Measurements from ENCODE around the gene HHIP.

DNA sequence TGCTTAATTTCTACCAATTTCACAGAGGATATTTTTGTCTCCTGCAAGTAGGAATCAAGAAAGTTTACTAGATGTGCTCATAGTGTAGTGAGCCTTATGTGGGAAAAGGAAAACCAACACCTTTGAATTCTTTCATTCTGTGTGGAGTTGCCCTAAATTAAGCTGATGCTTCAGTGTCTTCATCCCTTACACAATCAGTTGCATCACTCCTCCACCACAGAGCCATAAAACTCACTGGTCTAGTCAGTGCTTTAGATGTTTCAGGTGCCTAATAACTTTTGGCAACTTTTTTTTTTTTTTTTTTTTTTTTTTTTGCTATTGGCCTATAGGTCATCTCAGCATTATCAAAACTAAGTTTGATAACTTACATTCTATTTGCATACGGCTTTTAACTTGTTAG is 41.5 kb downstream of the HHIP start:
- TF ChIP-seq, protein P1, sequence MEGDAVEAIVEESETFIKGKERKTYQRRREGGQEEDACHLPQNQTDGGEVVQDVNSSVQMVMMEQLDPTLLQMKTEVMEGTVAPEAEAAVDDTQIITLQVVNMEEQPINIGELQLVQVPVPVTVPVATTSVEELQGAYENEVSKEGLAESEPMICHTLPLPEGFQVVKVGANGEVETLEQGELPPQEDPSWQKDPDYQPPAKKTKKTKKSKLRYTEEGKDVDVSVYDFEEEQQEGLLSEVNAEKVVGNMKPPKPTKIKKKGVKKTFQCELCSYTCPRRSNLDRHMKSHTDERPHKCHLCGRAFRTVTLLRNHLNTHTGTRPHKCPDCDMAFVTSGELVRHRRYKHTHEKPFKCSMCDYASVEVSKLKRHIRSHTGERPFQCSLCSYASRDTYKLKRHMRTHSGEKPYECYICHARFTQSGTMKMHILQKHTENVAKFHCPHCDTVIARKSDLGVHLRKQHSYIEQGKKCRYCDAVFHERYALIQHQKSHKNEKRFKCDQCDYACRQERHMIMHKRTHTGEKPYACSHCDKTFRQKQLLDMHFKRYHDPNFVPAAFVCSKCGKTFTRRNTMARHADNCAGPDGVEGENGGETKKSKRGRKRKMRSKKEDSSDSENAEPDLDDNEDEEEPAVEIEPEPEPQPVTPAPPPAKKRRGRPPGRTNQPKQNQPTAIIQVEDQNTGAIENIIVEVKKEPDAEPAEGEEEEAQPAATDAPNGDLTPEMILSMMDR (IDR thresholded peaks at IDR 0.05; ENCODE audit: poor library complexity) = no peak
- TF ChIP-seq EZH2phosphoT487 (IDR thresholded peaks at IDR 0.05; ENCODE audit: low read depth, severe bottlenecking, unreplicated experiment) = no peak
